Measurements from ENCODE around the gene HOXD11.

- TF ChIP-seq SMC3 (IDR thresholded peaks at IDR 0.05; ENCODE audit: low read depth, low read length) = no peak
- no peak for TF ChIP-seq CTCF (conservative IDR thresholded peaks at IDR 0.05; ENCODE audit: low read depth, low read length)
- TF ChIP-seq BHLHE40 (IDR thresholded peaks at IDR 0.05; ENCODE audit: low read depth, low read length) = no peak
- no peak for TF ChIP-seq MAZ (IDR thresholded peaks at IDR 0.05; ENCODE audit: borderline replicate concordance, low read depth, low read length)
- no peak for TF ChIP-seq CHD1 (IDR thresholded peaks at IDR 0.05; ENCODE audit: low read depth, low read length)
- TF ChIP-seq POLR2A (IDR thresholded peaks at IDR 0.05; ENCODE audit: low read depth, low read length) = no peak
- no peak for TF ChIP-seq FOS (IDR thresholded peaks at IDR 0.05; ENCODE audit: low read depth, low read length)
- no peak for TF ChIP-seq MAFK (IDR thresholded peaks at IDR 0.05; ENCODE audit: low read depth, low read length)
- no peak for TF ChIP-seq RFX5 (IDR thresholded peaks at IDR 0.05; ENCODE audit: low read depth, low read length)
These were observed 40.2 kb downstream of the HOXD11 start for GRCh38 chr2:176147210-176147799.
